ENCODE measurements around the gene WDR48.

WDR48 gene

DNA sequence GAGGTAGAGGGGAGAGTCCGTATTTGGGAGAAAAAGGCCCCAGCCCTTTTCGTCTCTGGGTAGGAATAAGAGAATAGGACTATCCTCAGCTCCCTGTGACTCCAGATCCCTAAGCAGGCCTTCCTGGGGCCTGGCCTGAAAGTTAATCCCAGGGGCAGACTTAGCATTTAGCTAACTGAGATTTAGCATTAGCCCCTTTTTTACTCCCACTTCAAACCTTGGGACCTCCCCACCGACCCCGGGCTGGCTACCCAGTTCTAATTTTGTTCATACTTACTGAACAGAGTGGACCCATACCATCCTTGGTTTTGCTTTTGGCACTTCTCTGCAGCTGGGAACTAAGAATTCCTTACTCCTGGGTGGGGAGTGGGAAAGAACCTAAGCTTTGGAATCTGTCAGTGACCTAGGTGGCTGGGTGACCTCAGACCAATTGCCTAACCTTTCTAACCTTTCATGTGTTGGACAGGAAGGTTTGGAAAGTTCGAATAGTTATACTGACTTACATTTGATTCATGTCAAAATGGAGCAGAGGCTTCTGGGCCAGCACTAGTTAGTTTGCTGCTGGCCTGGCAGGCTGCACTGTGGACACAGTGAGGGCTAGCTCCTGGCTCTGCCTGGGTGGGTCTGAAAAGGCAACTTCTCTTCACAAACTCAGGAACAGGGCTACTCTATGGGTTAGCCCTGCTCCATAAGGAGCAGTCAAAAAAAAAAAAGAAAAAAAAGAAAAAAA, 67.3 kb downstream of the WDR48 start:
- no peak for FAIRE-seq

DNA sequence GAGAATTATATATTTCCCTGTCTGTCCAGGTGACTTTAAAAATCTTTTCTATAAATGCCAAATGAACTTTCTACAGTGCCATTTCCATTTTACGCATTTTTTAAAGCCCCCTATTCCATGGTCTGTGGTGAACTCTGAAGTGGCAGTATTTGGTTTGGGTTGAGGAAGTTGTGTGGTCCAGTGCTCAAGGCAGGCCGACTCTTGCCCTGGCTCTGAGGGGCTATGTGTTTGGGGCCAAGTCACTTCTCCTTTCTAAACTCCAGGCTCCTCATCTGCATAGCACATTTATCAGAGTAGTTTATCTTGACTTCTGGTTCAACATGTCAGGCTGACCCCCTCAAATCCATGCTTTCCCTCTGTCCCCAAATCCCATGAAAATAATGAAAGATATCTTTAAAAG, 69.8 kb downstream of the WDR48 start:
- FAIRE-seq (no peak), DNase-seq (ENCODE audit: insufficient read length, low spot score) (no peak)

More for the DNA sequence above, 67.3 kb downstream of the WDR48 start:
- no peak for DNase-seq (ENCODE audit: insufficient read length, low spot score)

DNA sequence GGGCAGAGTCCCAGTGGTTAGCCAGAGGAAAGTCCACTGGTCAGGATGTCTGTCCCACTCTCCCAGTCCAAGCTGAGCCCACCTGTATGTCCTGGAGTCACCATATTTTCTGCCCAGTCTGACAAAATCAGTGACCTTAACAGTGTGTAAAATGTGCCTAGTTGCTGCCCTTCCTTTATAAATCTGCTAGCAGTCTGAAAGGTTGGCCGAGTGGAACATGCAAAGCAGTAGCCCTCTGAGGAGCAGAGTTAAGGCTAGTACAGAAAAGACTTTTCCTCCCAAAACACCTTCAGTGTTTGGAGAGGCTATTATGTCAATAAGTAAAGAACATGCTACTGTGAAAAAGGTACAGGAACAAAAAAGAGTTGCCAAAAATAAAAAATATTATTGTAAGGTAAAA, 71.0 kb downstream of the WDR48 start:
- FAIRE-seq (no peak), DNase-seq (ENCODE audit: insufficient read length, low spot score) (no peak)

DNA sequence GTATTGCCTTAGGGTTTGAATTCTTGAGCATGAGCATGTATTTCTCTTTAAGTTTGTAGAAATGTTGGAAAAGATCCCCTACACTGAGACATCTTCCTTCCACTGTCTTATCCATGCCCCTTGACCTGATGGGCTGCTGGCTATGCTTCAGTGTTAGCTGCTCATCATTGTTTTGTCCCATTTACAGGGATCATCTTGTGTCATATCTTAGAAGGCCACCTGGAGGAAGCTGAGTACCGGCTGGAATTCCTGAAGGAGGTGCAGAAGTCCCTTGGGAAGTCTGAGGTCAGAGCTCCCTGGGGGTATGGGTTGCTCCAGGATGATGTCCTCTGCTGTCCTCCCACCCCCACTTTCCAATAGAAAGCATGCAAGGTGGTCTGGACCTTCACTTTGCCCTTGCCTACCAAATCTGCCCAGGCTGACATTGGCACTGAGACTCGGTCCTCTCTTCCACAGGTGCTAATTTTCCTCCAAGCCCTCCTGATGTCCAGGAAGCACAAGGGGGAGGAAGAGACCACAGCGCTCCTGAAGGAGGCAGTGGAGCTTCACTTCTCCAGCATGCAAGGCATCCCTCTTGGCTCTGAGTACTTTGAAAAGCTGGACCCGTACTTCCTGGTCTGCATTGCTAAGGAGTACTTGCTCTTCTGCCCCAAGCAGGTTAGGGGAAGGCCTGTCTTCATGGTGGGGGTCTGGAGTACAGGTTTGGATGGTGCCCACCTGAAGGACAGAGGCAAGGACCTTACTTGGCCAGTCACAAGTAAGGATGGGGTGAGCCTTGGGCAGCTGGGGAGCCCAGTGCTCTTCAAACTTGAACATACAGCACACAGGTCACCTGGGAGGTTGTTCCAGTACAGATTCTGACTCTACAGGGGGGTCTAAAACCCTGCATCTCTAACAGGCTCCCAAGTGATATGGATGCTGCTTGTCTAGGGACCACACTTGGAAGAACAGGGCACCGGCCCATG, 73.3 kb downstream of the WDR48 start:
- no peak for FAIRE-seq
- peak; percentile 30 for DNase-seq (ENCODE audit: insufficient read length, low spot score)

GRCh38 chr3:39125841-39126500, 74.2 kb downstream of the WDR48 start:
- FAIRE-seq: no peak
- DNase-seq (ENCODE audit: insufficient read length, low spot score): peak; percentile 31

DNA sequence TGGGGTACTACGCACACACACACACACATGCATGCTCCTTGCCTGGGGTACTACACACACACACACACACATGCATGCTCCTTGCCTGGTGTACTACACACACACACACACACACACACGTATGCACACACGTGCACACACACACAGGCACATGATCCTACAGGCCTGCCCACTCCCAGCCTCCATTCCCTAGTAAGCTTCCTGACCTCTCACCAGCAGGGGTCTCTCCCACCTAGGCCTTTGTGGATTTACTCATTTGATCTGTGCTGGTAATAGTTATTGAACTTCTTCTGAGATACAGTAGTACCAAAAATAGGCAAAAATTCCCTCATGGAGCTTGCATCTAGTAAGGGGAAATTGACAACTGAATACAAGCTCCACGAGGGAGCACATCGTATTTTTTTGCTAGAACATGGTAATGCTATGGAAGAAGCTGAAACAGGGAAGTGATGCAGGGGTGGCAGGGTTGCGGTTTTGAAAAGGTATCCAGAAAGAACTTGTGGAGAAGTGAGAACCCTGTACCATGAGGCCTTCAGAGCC, 74.8 kb downstream of the WDR48 start:
- FAIRE-seq: peak; percentile 51
- DNase-seq (ENCODE audit: insufficient read length, low spot score): peak; percentile 30

DNA sequence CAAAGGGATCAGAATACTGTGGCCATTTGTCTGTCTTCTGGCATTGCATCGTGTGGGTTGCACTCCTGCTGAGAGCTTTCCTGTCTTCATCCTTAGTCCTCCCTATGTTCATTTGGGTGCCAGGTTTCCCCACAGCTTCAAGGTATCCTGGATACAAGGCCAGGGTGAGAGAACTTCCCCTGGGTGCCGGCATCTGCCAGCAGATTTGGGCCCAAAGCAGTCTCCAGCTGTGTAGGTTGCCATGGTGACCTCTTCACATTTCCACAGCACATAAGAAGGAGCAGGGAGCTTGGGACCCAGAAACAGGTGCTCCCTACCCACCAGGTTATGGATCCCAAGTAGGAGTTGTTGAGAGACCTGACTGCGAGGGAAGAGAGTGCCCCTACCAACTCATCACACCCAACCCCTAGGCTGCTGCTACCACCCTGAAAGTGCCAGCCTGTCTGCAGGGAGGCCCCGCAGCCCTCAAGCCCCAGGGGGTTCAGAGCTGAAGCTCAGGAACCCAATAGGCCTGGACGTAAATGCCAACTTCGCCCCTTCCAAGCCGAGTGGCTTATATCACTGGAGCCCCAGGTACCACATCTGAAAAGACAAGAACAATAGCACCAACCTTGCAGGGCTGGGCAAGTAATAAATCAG, 75.6 kb downstream of the WDR48 start:
- DNase-seq (ENCODE audit: insufficient read length, low spot score) (no peak), FAIRE-seq (no peak)

DNA sequence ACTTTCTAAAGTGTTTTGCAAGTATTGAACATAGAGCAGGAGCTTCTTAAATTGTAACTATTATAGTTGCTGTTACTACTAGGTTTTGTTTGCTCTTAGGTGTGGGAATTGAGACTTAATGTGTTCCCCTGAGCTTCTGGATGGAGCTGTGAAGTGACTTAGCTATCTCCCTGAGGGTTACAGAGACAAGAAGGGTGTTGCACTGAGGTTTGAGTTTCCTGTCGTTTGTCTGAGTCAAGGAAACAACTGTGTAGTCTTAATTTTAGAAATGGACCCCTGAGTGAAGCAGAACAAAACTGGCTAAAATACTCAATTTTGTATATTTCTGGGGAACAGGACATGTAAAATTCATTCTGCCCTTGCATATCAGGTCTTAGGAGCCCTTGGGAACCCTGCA, 76.1 kb downstream of the WDR48 start:
- FAIRE-seq (no peak), DNase-seq (ENCODE audit: insufficient read length, low spot score) (no peak)

- FAIRE-seq (no peak), DNase-seq (ENCODE audit: insufficient read length, low spot score) (no peak)
Measured at GRCh38 chr3:39128951-39129350, 77.1 kb downstream of the WDR48 start.

DNA sequence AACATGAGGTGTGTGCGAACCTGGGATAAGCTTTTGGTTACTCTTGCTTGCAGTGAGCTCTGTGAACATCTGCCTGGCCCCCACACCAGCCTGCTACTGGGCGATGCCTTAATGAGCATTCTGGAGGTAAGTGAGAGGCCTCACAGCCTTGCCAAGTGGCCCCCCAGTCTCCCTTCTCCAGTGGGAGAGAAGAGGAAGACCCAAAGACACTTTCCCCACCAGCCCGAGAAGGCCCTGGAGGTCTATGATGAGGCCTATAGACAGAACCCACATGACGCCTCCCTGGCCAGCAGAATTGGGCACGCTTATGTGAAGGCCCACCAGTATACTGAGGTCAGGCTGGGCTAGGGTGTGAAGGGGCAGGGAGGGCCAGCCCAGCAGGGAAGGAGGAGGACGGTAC, 78.2 kb downstream of the WDR48 start:
- DNase-seq (ENCODE audit: insufficient read length, low spot score): no peak
- FAIRE-seq: no peak

DNA sequence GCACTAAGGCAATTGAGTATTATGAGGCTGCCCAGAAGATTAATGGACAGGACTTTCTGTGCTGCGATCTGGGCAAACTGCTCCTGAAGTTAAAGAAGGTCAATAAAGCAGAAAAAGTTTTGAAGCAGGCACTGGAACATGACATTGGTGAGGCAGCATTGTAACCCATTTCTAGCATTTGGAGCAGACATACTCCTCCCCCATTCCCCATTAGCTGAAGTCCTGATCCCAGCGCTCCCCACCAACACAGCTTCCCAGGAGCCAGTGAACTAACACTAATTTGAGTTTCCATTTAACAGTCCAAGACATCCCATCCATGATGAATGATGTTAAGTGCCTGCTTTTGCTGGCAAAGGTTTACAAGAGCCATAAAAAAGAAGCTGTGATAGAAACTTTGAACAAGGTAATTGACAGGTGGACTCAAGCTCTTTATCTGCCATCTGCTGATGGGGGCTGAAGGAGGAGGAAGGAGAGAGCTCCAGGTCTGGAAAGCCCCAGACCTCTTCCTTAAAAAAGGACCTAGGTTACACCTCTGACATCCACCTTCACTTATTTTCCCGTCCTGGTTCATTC, 79.0 kb downstream of the WDR48 start:
- no peak for FAIRE-seq

DNA sequence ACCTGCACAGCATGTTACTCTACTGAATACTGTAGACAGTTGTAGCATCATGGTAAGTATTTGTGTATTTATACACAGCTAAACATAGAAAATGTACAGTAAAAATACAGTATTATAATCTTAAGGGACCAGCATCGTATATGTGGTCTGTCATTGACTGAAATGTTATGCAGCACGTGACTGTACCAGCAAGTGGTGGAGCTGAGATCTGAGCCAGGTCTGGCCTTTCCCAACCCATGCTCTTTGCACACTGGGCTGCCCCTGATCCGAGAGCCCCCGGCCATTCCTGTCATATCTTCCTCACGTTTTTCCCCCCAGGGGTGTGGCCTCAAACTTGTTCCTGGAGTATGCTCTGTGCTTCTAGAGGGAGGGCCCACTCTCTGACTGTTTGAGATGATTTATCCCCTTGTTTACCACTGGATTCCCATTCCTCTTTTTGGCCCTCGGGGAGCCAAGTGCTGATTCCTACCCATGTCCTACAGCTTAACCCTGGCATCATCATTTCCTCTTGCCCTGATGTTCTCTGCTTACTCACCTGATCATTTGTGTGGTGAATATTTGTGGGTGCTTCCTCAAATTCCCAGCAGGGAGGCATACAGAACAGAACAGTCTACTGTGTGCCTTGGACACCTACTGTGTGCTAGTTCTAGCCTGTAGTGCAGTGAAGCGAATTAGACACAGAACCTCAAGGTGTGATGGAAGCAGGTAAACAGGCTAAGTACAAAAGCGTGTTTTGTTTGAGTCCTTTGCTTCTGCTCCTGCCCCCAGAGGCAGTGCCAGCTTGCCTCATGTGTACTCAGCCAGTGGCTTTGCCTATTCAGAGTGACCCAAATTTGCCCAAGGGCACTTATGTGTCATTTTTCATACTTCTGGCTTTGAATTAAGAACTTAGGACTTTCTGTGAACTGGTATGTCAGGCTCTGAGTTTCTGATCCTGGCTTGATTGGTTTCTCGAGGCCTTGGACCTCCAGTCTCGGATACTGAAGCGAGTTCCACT, 80.6 kb downstream of the WDR48 start:
- DNase-seq (ENCODE audit: insufficient read length, low spot score) (no peak), FAIRE-seq (no peak)

More for the DNA sequence above, 79.0 kb downstream of the WDR48 start:
- DNase-seq (ENCODE audit: insufficient read length, low spot score): no peak

DNA sequence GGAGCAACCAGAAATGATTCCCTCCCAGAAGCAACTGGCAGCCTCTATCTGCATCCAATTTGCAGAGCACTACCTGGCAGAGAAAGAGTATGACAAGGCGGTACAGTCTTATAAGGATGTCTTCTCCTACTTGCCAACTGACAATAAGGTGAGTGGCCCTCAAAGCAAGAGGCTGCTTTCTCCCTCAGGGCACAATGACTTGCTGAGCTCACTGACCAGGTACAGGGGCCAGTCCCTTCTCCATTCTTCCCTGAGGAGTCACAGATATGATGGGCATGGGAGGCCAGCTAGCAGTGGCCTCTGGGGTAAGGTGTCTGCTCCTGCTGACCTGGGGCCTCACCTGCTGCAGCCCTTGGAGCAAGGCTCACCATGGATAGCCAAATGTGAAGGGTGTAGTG, 81.3 kb downstream of the WDR48 start:
- FAIRE-seq: no peak
- no peak for DNase-seq (ENCODE audit: insufficient read length, low spot score)

DNA sequence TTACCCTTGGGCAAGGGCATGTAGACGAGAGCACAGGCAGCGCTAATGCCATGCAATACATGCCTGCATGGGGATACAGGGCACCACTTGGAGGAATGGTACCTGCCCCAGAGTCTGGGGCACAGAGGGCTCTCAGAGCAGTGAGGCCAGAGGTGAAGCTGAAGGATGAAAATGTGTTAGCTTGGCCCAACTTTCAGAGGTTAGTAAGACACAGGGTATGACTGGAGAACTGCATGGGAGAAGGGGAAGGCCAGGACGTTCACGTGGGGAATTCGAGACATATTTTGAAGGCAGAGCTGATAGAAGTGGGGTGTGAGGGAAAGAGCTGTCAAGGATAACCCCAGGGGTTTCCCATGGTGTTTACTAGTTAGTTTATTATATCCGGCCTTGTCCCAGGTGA, 82.0 kb downstream of the WDR48 start:
- no peak for FAIRE-seq
- no peak for DNase-seq (ENCODE audit: insufficient read length, low spot score)

- FAIRE-seq: no peak
- DNase-seq (ENCODE audit: insufficient read length, low spot score): no peak
Measured at GRCh38 chr3:39134305-39134704, 82.5 kb downstream of the WDR48 start.

GRCh38 chr3:39135170-39135805, 83.5 kb downstream of the WDR48 start:
- DNase-seq (ENCODE audit: insufficient read length, low spot score): no peak
- no peak for FAIRE-seq

DNA sequence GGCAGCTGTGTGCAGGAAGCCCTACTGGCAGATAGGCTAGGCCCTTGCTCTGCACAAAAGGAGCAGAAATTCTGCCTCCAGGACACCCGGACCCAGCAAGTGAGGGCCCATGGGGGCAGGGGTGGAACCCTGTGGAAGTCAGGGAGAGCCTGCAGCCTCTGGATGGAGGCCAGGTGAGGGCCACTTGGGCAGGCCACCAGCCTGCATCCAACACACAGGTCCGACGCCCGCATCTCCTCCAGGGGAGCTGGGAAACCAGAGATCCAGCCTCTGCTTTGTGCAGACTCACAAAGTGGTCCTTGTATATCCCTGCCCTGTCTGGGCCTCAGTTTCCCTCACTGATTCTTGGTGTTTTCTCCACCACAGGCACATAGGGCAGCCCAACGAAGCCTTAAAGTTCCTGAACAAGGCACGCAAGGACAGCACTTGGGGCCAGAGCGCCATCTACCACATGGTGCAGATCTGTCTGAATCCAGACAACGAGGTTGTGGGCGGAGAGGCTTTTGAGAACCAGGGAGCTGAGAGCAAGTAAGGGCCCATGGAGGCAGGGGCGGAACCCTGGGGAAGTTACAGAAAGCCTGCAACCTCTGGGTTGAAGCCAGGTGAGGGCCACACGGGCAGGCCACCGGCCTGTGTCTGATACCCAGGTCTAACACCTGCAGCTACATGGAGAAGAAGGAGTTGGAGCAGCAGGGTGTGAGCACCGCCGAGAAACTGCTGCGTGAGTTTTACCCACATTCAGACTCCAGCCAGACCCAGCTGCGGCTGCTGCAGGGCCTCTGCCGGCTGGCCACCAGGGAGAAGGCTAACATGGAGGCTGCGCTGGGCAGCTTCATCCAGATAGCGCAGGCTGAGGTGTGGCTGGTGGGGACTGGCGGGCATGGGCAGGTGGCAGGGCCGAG, 85.0 kb downstream of the WDR48 start:
- DNase-seq (ENCODE audit: insufficient read length, low spot score) (no peak), FAIRE-seq (no peak)

Data from HTR-8/SVneo (cell line).